Measurements from ENCODE around the gene SLC6A4. TPM values are rescaled to one million over a fixed set of nuclear protein-coding genes. Genes with fewer than 3 reads are reported as not detected.

SLC6A4 gene
- total RNA-seq, 4 donors from 2014 or later: 10.7 to 156 (median 109) TPM

GRCh38 chr17:30254150-30254549 is 18.7 kb upstream of the SLC6A4 start:
- no peaks in the 10 kb centered on the region for H3K9me3 ChIP-seq
- H3K36me3 ChIP-seq: peaks cover 0 to 44% (median under 1%) of the 10 kb centered on the region in 3 donors
- no peaks in the 10 kb centered on the region for H3K4me1 ChIP-seq
- H3K27me3 ChIP-seq: no peaks in the 10 kb centered on the region
- H3K27ac ChIP-seq: no peak overlapping the region
- no peak overlapping the region for H3K4me3 ChIP-seq
- TF ChIP-seq CTCF (IDR thresholded peaks at IDR 0.05): no peak
- no peak for TF ChIP-seq POLR2A (IDR thresholded peaks at IDR 0.05)
- DNase-seq: no peak

DNA sequence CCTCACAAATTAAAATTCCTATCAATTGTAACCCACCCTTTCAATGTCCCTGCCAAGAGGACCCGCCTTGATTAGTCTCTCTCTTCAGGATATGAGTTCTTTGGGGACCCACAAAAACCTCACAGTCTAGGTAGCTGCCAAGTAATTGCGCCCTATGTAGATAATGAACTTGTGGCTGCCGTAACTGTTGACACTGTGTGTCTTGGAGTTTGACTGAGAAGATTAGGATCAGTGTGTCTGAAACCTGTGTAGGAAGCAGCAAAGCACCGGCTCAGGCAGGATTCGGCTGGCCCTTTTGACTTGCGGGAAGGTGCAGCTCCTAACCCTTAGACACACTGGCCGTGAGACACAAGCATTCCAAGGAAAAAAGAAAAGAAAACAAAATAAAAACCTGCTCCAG is 17.8 kb upstream of the SLC6A4 start:
- Histone ChIP-seq H3K9me3 (no peaks in the 10 kb centered on the region), H3K27ac (no peak overlapping the region), H3K4me3 (no peak overlapping the region), H3K27me3 (no peaks in the 10 kb centered on the region), H3K36me3 (peaks cover 0 to 44% (median 4%) of the 10 kb centered on the region in 3 donors), H3K4me1 (no peaks in the 10 kb centered on the region)
- TF ChIP-seq POLR2A (IDR thresholded peaks at IDR 0.05) (no peak), CTCF (IDR thresholded peaks at IDR 0.05) (no peak)
- no peak for DNase-seq

DNA sequence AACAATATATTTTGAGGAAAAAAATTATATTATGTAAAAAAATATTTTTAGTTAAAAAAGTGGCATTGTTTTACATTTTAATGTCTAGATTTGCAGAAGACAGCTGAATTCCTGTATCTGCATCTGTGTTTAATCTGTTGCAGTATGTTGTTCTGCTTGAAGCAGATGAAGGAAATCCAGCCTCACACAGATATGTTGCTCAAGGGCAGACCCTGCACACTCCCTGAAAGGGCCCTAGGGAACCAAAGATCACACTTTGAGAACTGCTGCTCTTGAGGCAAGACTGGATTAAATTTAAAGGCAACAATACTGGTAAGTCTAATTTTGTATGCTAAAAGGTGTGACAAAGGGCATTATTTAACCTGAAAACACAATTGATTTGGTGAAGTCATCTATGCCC is 16.4 kb upstream of the SLC6A4 start:
- H3K9me3 ChIP-seq: no peaks in the 10 kb centered on the region
- H3K36me3 ChIP-seq: peaks cover 0 to 51% (median 4%) of the 10 kb centered on the region in 3 donors
- TF ChIP-seq POLR2A (IDR thresholded peaks at IDR 0.05) (no peak), CTCF (IDR thresholded peaks at IDR 0.05) (no peak)
- no peak overlapping the region for H3K27ac ChIP-seq
- no peak overlapping the region for H3K4me3 ChIP-seq
- H3K27me3 ChIP-seq: no peaks in the 10 kb centered on the region
- no peak for DNase-seq
- H3K4me1 ChIP-seq: no peaks in the 10 kb centered on the region

DNA sequence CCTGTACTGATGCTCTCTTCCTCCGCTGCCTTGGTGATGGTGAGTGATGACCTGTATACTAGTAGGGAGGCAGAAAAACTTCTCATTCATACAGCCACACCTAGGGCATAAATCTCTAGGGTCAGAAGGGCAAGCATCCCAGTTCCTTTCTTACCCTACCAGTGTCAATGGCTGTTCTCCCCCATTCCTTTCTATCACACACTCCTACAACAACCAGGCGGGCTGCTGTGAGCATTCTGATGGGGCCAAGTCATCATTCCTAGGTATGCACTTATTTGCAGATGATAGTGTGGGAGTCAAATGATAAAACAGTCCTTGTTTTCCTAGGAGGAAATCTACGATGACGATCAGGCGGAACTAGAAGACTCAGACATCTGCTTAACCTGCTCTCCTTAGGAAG is 14.0 kb upstream of the SLC6A4 start:
- DNase-seq: no peak
- Histone ChIP-seq H3K36me3 (peaks cover 0 to 43% (median 4%) of the 10 kb centered on the region in 3 donors), H3K9me3 (no peaks in the 10 kb centered on the region), H3K4me3 (no peak overlapping the region), H3K4me1 (no peaks in the 10 kb centered on the region), H3K27ac (no peak overlapping the region), H3K27me3 (no peaks in the 10 kb centered on the region)
- no peak for TF ChIP-seq POLR2A (IDR thresholded peaks at IDR 0.05)
- no peak for TF ChIP-seq CTCF (IDR thresholded peaks at IDR 0.05)

- no peaks in the 10 kb centered on the region for H3K9me3 ChIP-seq
- H3K4me3 ChIP-seq: no peak overlapping the region
- DNase-seq: no peak
- peaks cover 0 to 43% (median 4%) of the 10 kb centered on the region in 3 donors for H3K36me3 ChIP-seq
- H3K4me1 ChIP-seq: no peaks in the 10 kb centered on the region
- no peak for TF ChIP-seq POLR2A (IDR thresholded peaks at IDR 0.05)
- no peak for TF ChIP-seq CTCF (IDR thresholded peaks at IDR 0.05)
- no peaks in the 10 kb centered on the region for H3K27me3 ChIP-seq
- no peak overlapping the region for H3K27ac ChIP-seq
Measured at GRCh38 chr17:30248786-30249185, 13.3 kb upstream of the SLC6A4 start.

DNA sequence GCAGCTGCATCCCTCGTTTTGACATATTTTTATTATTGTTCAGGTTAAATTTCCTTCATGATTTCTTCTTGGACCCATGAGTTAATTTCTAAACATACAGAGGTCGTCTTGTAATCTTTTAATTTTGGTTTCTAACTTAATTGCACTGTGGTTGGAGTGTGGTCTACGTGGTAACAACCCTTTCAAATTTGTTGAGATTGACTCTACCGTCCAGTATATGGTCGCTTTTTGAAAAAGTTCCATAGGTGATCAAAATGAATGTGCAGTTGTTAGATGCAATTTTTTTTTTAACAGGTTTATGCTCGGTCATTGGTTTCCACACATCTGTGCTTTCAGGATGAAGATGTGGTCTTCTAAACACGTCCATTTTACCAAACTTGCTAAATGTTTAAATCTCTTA is 11.0 kb upstream of the SLC6A4 start:
- Histone ChIP-seq H3K27ac (no peak overlapping the region), H3K27me3 (no peaks in the 10 kb centered on the region), H3K4me3 (no peak overlapping the region), H3K4me1 (no peaks in the 10 kb centered on the region), H3K36me3 (peaks cover 0 to 34% (median 4%) of the 10 kb centered on the region in 3 donors), H3K9me3 (no peaks in the 10 kb centered on the region)
- TF ChIP-seq POLR2A (IDR thresholded peaks at IDR 0.05) (no peak), CTCF (IDR thresholded peaks at IDR 0.05) (no peak)
- DNase-seq: no peak
